A549 treated with ZK216348 at 1 μM for 4 hours (cell line): ENCODE results near the gene ZNF749. TPM values are rescaled to one million over a fixed set of nuclear protein-coding genes. Genes with fewer than 3 reads are reported as not detected.

ENCODE experiments used
- total RNA-seq: library from RNA; stranded (reverse); fragments of 200-300 nt; extraction: Qiagen RNA extraction; gene quantifications from 5 replicates; pipeline ENCODE4 v1.2.3, GENCODE V29; 2022; ENCODE audit warnings: low read depth

Gene ZNF749
- total RNA-seq, result 12.5 to 19.1 TPM (median 15.3 TPM) in 5 replicates

GRCh38 chr19:57435062-57435978 lies at the start of gene ZNF749:
Gene ZNF749, plus strand, starts transcription at chr19:57435325. Its CDS starts 254 bp downstream, at chr19:57435579.

GRCh38 chr19:57389730-57390598 lies 45.2 kb upstream of the ZNF749 start, which contains the start of gene ZNF548:
Gene ZNF548, plus strand, starts transcription at chr19:57389854. Its CDS starts 246 bp downstream, at chr19:57390100.

GRCh38 chr19:57410877-57411671 lies 24.1 kb upstream of the ZNF749 start, which contains the start of gene ZNF17:
Gene ZNF17, plus strand, starts transcription at chr19:57411161. Its CDS starts 2,455 bp downstream, at chr19:57413616.

GRCh38 chr19:57477191-57478008 lies 42.3 kb downstream of the ZNF749 start, which contains the start of gene ZNF772:
Gene ZNF772, minus strand, starts transcription at chr19:57477566. Its CDS starts 257 bp downstream, at chr19:57477309.

GRCh38 chr19:57487477-57488298 lies 52.6 kb downstream of the ZNF749 start, which contains the start of gene ZNF419:
Gene ZNF419, plus strand, starts transcription at chr19:57487750. Its CDS starts 201 bp downstream, at chr19:57487951.

Other genes with a start within 250 kb of the ZNF749 start
- gene ZNF264, start 243.8 kb upstream of the ZNF749 start, total RNA-seq, result 6.3 to 10.3 TPM (median 8.6 TPM) in 5 replicates
- 0.26 to 0.53 TPM (median 0.38 TPM) in 3 of 5 replicates, not detected in the others for gene AURKC, start 204.3 kb upstream of the ZNF749 start, total RNA-seq
- gene ZNF805, start 194.7 kb upstream of the ZNF749 start, total RNA-seq, result 1.1 to 2.6 TPM (median 2.1 TPM) in 5 replicates
- 0.85 to 1.5 TPM (median 1.2 TPM) in 5 replicates for gene ZNF460, start 154.8 kb upstream of the ZNF749 start, total RNA-seq
- 1.3 to 2.1 TPM (median 1.8 TPM) in 5 replicates for gene ZNF543, start 114.9 kb upstream of the ZNF749 start, total RNA-seq
- gene ZNF304, start 84.1 kb upstream of the ZNF749 start, total RNA-seq, result 1.8 to 2.3 TPM (median 2.1 TPM) in 5 replicates
- gene TRAPPC2B, start 71.8 kb upstream of the ZNF749 start, total RNA-seq, result 12.2 to 16.4 TPM (median 13.2 TPM) in 5 replicates
- 1.2 to 3.6 TPM (median 1.8 TPM) in 5 replicates for gene ZNF547, start 71.8 kb upstream of the ZNF749 start, total RNA-seq
- 3.2 to 4.6 TPM (median 4.1 TPM) in 5 replicates for gene ZNF548, start 45.5 kb upstream of the ZNF749 start, total RNA-seq
- gene ZNF17, start 24.2 kb upstream of the ZNF749 start, total RNA-seq, result 4.2 to 6.4 TPM (median 4.9 TPM) in 5 replicates
- gene VN1R1, start 21.8 kb downstream of the ZNF749 start, total RNA-seq, result 0.06 TPM in 1 of 5 replicates, not detected in the others
- gene ZNF772, start 42.2 kb downstream of the ZNF749 start, total RNA-seq, result 0.97 to 2.1 TPM (median 1.4 TPM) in 5 replicates
- gene ZNF419, start 52.4 kb downstream of the ZNF749 start, total RNA-seq, result 5.8 to 8.5 TPM (median 6.7 TPM) in 5 replicates
- gene ZNF773, start 64.6 kb downstream of the ZNF749 start, total RNA-seq, result 5.0 to 6.0 TPM (median 5.3 TPM) in 5 replicates
- 1.3 to 2.0 TPM (median 1.8 TPM) in 5 replicates for gene ZNF549, start 92.0 kb downstream of the ZNF749 start, total RNA-seq
- 2.2 to 4.5 TPM (median 3.8 TPM) in 5 replicates for gene ZNF550, start 124.5 kb downstream of the ZNF749 start, total RNA-seq
- 3.7 to 6.0 TPM (median 4.2 TPM) in 5 replicates for gene ZNF416, start 143.6 kb downstream of the ZNF749 start, total RNA-seq
- not detected in 5 replicates for gene ZIK1, start 148.8 kb downstream of the ZNF749 start, total RNA-seq
- gene ZNF530, start 164.6 kb downstream of the ZNF749 start, total RNA-seq, result 4.5 to 6.3 TPM (median 5.1 TPM) in 5 replicates
- 8.5 to 9.6 TPM (median 9.3 TPM) in 5 replicates for gene ZNF134, start 178.9 kb downstream of the ZNF749 start, total RNA-seq
- gene ZNF211, start 197.8 kb downstream of the ZNF749 start, total RNA-seq, result 5.6 to 7.1 TPM (median 6.0 TPM) in 5 replicates
- gene ZSCAN4, start 233.6 kb downstream of the ZNF749 start, total RNA-seq, result not detected in 5 replicates
- gene ZNF551, start 246.7 kb downstream of the ZNF749 start, total RNA-seq, result 4.7 to 5.7 TPM (median 5.1 TPM) in 5 replicates